HEK293 (cell line): Measurements from ENCODE around the gene GPR35.
A peak's percentile ranks its signal among the peaks of the same experiment; 100 is the strongest.

ENCODE experiments used
- ATF2 ChIP-seq: fragments of 450-650 bp; formaldehyde crosslinking; IDR thresholded peaks from 2 replicates; pipeline ENCODE4 v1.5.1; 2016; ENCODE audit warnings: missing biosample characterization, missing genetic modification characterization, low read depth
- GLI2 ChIP-seq: fragments of 450-650 bp; formaldehyde crosslinking; IDR thresholded peaks from 2 replicates; pipeline ENCODE4; 2017; ENCODE audit warnings: missing biosample characterization, missing genetic modification characterization, low read depth, borderline replicate concordance
- HOXC10 ChIP-seq: sonication (generic); formaldehyde crosslinking; IDR thresholded peaks from 2 replicates; pipeline ENCODE4 v1.8.1; 2023; ENCODE audit warnings: mild to moderate bottlenecking, missing genetic modification reagents
- SP3 ChIP-seq: fragments of 450-650 bp; formaldehyde crosslinking; IDR thresholded peaks from 2 replicates; pipeline ENCODE4 v1.5.1; 2016; ENCODE audit warnings: missing biosample characterization, missing genetic modification characterization
- ZBTB17 ChIP-seq: fragments of 450-650 bp; formaldehyde crosslinking; IDR thresholded peaks from 2 replicates; pipeline ENCODE4 v1.5.1; 2016; ENCODE audit warnings: missing biosample characterization, missing genetic modification characterization
- ZBTB20 ChIP-seq: fragments of 450-650 bp; formaldehyde crosslinking; IDR thresholded peaks from 2 replicates; pipeline ENCODE4 v1.5.1; 2016; ENCODE audit warnings: missing biosample characterization, missing genetic modification characterization
- ZBTB26 ChIP-seq: fragments of 450-650 bp; formaldehyde crosslinking; optimal IDR thresholded peaks from 2 replicates; pipeline ENCODE3; 2016; ENCODE audit warnings: missing biosample characterization, mild to moderate bottlenecking, missing genetic modification characterization
- ZFHX2 ChIP-seq: fragments of 450-650 bp; formaldehyde crosslinking; conservative IDR thresholded peaks from 2 replicates; pipeline ENCODE4 v1.5.1; 2016; ENCODE audit warnings: missing biosample characterization, missing genetic modification characterization
- ZFP37 ChIP-seq: fragments of 450-650 bp; formaldehyde crosslinking; IDR thresholded peaks from 2 replicates; pipeline ENCODE4 v1.5.1; 2016; ENCODE audit warnings: missing biosample characterization, missing genetic modification characterization
- ZFP41 ChIP-seq: fragments of 450-650 bp; formaldehyde crosslinking; IDR thresholded peaks from 2 replicates; pipeline ENCODE4 v1.5.1; 2016; ENCODE audit warnings: missing biosample characterization, missing genetic modification characterization, borderline replicate concordance
- ZIC2 ChIP-seq: fragments of 450-650 bp; formaldehyde crosslinking; IDR thresholded peaks from 2 replicates; pipeline ENCODE4 v1.5.1; 2016; ENCODE audit warnings: missing biosample characterization, missing genetic modification characterization
- ZNF146 ChIP-seq: fragments of 450-650 bp; formaldehyde crosslinking; IDR thresholded peaks from 2 replicates; pipeline ENCODE4 v1.5.1; 2016; ENCODE audit warnings: missing biosample characterization, missing genetic modification characterization
- ZNF175 ChIP-seq: fragments of 450-650 bp; formaldehyde crosslinking; IDR thresholded peaks from 2 replicates; pipeline ENCODE4 v1.5.1; 2016; ENCODE audit warnings: missing biosample characterization, missing genetic modification characterization
- ZNF211 ChIP-seq: fragments of 450-650 bp; formaldehyde crosslinking; IDR thresholded peaks from 2 replicates; pipeline ENCODE4 v1.5.1; 2016; ENCODE audit warnings: low read depth, missing biosample characterization, missing genetic modification characterization
- ZNF341 ChIP-seq: fragments of 450-650 bp; formaldehyde crosslinking; IDR thresholded peaks from 2 replicates; pipeline ENCODE4; 2016; ENCODE audit warnings: low read depth, missing biosample characterization, missing genetic modification characterization
- ZNF37A ChIP-seq: fragments of 450-650 bp; IDR thresholded peaks from 2 replicates; pipeline ENCODE4 v1.5.1; 2018; ENCODE audit warnings: missing biosample characterization, missing genetic modification characterization
- ZNF404 ChIP-seq: fragments of 450-650 bp; formaldehyde crosslinking; IDR thresholded peaks from 2 replicates; pipeline ENCODE4 v1.5.1; 2017; ENCODE audit warnings: missing biosample characterization, missing genetic modification characterization
- ZNF529 ChIP-seq: fragments of 450-650 bp; formaldehyde crosslinking; IDR thresholded peaks from 2 replicates; pipeline ENCODE4 v1.5.1; 2017; ENCODE audit warnings: missing genetic modification characterization, missing biosample characterization; ENCODE audit not compliant: insufficient replicate concordance
- ZNF544 ChIP-seq: fragments of 450-650 bp; formaldehyde crosslinking; IDR thresholded peaks from 2 replicates; pipeline ENCODE4 v1.5.0; 2017; ENCODE audit warnings: missing biosample characterization, missing genetic modification characterization
- ZNF560 ChIP-seq: fragments of 450-650 bp; formaldehyde crosslinking; IDR thresholded peaks from 2 replicates; pipeline ENCODE4 v1.5.1; 2017; ENCODE audit warnings: missing biosample characterization, missing genetic modification characterization, borderline replicate concordance
- ZNF571 ChIP-seq: fragments of 450-650 bp; formaldehyde crosslinking; IDR thresholded peaks from 2 replicates; pipeline ENCODE4 v1.5.0; 2017; ENCODE audit warnings: missing biosample characterization, missing genetic modification characterization
- ZNF600 ChIP-seq: fragments of 450-650 bp; formaldehyde crosslinking; IDR thresholded peaks from 2 replicates; pipeline ENCODE4 v1.5.1; 2016; ENCODE audit warnings: missing biosample characterization, missing genetic modification characterization
- ZNF610 ChIP-seq: fragments of 450-650 bp; formaldehyde crosslinking; IDR thresholded peaks from 2 replicates; pipeline ENCODE4 v1.5.1; 2016; ENCODE audit warnings: missing biosample characterization, missing genetic modification characterization, borderline replicate concordance
- ZNF621 ChIP-seq: fragments of 450-650 bp; formaldehyde crosslinking; IDR thresholded peaks from 2 replicates; pipeline ENCODE4 v1.5.1; 2017; ENCODE audit warnings: missing biosample characterization, missing genetic modification characterization
- ZNF629 ChIP-seq: fragments of 450-650 bp; formaldehyde crosslinking; IDR thresholded peaks from 2 replicates; pipeline ENCODE4 v1.5.1; 2017; ENCODE audit warnings: missing biosample characterization, missing genetic modification characterization
- ZNF747 ChIP-seq: fragments of 450-650 bp; formaldehyde crosslinking; IDR thresholded peaks from 2 replicates; pipeline ENCODE4 v1.5.1; 2016; ENCODE audit warnings: missing biosample characterization, missing genetic modification characterization
- ZNF76 ChIP-seq: fragments of 450-650 bp; formaldehyde crosslinking; IDR thresholded peaks from 2 replicates; pipeline ENCODE4; 2016; ENCODE audit warnings: low read depth, missing biosample characterization, missing genetic modification characterization, borderline replicate concordance
- ZNF776 ChIP-seq: fragments of 450-650 bp; formaldehyde crosslinking; IDR thresholded peaks from 2 replicates; pipeline ENCODE4 v1.5.0; 2017; ENCODE audit warnings: missing biosample characterization, missing genetic modification characterization, borderline replicate concordance
- ZNF777 ChIP-seq: fragments of 450-650 bp; formaldehyde crosslinking; IDR thresholded peaks from 2 replicates; pipeline ENCODE4 v1.5.1; 2017; ENCODE audit warnings: missing biosample characterization, missing genetic modification characterization, borderline replicate concordance
- ZSCAN23 ChIP-seq: fragments of 450-650 bp; formaldehyde crosslinking; IDR thresholded peaks from 2 replicates; pipeline ENCODE4 v1.5.1; 2016; ENCODE audit warnings: missing biosample characterization, missing genetic modification characterization
- TF ChIP-seq, protein P1 (sequence below): fragments of 450-650 bp; formaldehyde crosslinking; IDR thresholded peaks from 2 replicates; pipeline ENCODE4 v1.5.1; 2017; ENCODE audit warnings: missing biosample characterization, missing genetic modification characterization

GPR35 gene

GRCh38 chr2:240589375-240589774 lies 35.9 kb upstream of the GPR35 start (continued):
- no peak for TF ChIP-seq ZBTB26 (tag by site-specific recombination)
- TF ChIP-seq ZIC2 (tag by site-specific recombination): peak; percentile 64
- peak; percentile 21; the same call in 1 of the 2 replicates for TF ChIP-seq ZNF76 (tag by site-specific recombination)
- TF ChIP-seq ZBTB17 (tag by site-specific recombination): 0 out of 2 replicates have a peak, but pooled peaks have one; percentile 31
- no peak for TF ChIP-seq ZNF175 (tag by site-specific recombination)
- no peak for TF ChIP-seq ZNF544 (tag by site-specific recombination)
- no peak for TF ChIP-seq ZNF404 (tag by site-specific recombination)
- TF ChIP-seq, protein P1, sequence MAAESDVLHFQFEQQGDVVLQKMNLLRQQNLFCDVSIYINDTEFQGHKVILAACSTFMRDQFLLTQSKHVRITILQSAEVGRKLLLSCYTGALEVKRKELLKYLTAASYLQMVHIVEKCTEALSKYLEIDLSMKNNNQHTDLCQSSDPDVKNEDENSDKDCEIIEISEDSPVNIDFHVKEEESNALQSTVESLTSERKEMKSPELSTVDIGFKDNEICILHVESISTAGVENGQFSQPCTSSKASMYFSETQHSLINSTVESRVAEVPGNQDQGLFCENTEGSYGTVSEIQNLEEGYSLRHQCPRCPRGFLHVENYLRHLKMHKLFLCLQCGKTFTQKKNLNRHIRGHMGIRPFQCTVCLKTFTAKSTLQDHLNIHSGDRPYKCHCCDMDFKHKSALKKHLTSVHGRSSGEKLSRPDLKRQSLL (tag by site-specific recombination): peak; percentile 27; the same call in 1 of the 2 replicates
- no peak for TF ChIP-seq GLI2
- TF ChIP-seq ZNF571 (tag by site-specific recombination): no peak
- no peak for TF ChIP-seq ZFHX2
- TF ChIP-seq ZNF621 (tag by site-specific recombination): no peak
- TF ChIP-seq HOXC10 (CRISPR knock-in tag): no peak
- TF ChIP-seq ZSCAN23 (tag by site-specific recombination): no peak
- TF ChIP-seq ZNF776: no peak
- TF ChIP-seq ZNF629: no peak
- TF ChIP-seq ZNF211 (tag by site-specific recombination): no peak
- TF ChIP-seq SP3 (tag by site-specific recombination): no peak
- no peak for TF ChIP-seq ATF2 (tag by site-specific recombination)
- no peak for TF ChIP-seq ZNF146 (tag by site-specific recombination)
- TF ChIP-seq ZNF610 (tag by site-specific recombination): no peak
- TF ChIP-seq ZNF600 (tag by site-specific recombination): peak; percentile 46; the same call in 1 of the 2 replicates
- no peak for TF ChIP-seq ZFP41
- TF ChIP-seq ZFP37 (tag by site-specific recombination): no peak
- no peak for TF ChIP-seq ZNF777 (tag by site-specific recombination)
- TF ChIP-seq ZNF341: no peak
- no peak for TF ChIP-seq ZNF529 (tag by site-specific recombination)
- TF ChIP-seq ZNF747 (tag by site-specific recombination): no peak
- no peak for TF ChIP-seq ZNF560 (tag by site-specific recombination)
- TF ChIP-seq ZBTB20 (tag by site-specific recombination): no peak
- no peak for TF ChIP-seq ZNF37A (tag by site-specific recombination)
- TF ChIP-seq, all 188 proteins: peak for 6
